ENCODE data around the gene RARB.

Gene RARB

GRCh38 chr3:25597535-25598101 lies 169.6 kb downstream of the RARB start (continued):
- TF ChIP-seq ZNF202 (tag by site-specific recombination; IDR thresholded peaks at IDR 0.05; ENCODE audit: borderline replicate concordance) = no peak

GRCh38 chr3:25603703-25604102 lies 175.6 kb downstream of the RARB start:
- POLR2A ChIA-PET = interaction anchor here (0.5 kb wide), 1 partner anchor 9 kb away, joined by 3 read pairs; no protein-coding TSS in a partner anchor
- CTCF ChIA-PET = interaction anchor here (1.6 kb wide), 1 partner anchor 10 kb away, joined by 4 read pairs; no protein-coding TSS in a partner anchor
- no peaks in the 10 kb centered on the region for H3K9me3 ChIP-seq (ENCODE audit: control insufficient read depth, insufficient read depth, low read depth, low read length)
- H3K27ac ChIP-seq (ENCODE audit: extremely low read depth, low read depth, low read length) = no peak overlapping the region
- peaks cover 4 to 74% of the 10 kb centered on the region in 2 experiments; a peak in 1 of 3 replicates for H3K36me3 ChIP-seq (ENCODE audit: control insufficient read depth in 2 of 2, insufficient read depth in 1 of 2, low read length in 2 of 2)
- TF ChIP-seq ZNF580 (tag by site-specific recombination; IDR thresholded peaks at IDR 0.05) = no peak
- no peak overlapping the region for H3K4me3 ChIP-seq (ENCODE audit: low read depth, low read length)
- no peaks in the 10 kb centered on the region for H3K4me1 ChIP-seq (ENCODE audit: control insufficient read depth, insufficient read depth, low read length)

GRCh38 chr3:25604107-25604805 lies 176.2 kb downstream of the RARB start:
- POLR2A ChIA-PET = interaction anchor here (0.5 kb wide), 1 partner anchor 9 kb away, joined by 3 read pairs; no protein-coding TSS in a partner anchor
- Histone ChIP-seq H3K4me3 (ENCODE audit: low read depth, low read length) (no peak overlapping the region), H3K27ac (ENCODE audit: extremely low read depth, low read depth, low read length) (no peak overlapping the region), H3K9me3 (ENCODE audit: control insufficient read depth, insufficient read depth, low read depth, low read length) (no peaks in the 10 kb centered on the region), H3K4me1 (ENCODE audit: control insufficient read depth, insufficient read depth, low read length) (no peaks in the 10 kb centered on the region), H3K36me3 (ENCODE audit: control insufficient read depth in 2 of 2, insufficient read depth in 1 of 2, low read length in 2 of 2) (peaks cover 4 to 76% of the 10 kb centered on the region in 2 experiments; a peak in 1 of 3 replicates)
- CTCF ChIA-PET = interaction anchor here (1.2 to 1.5 kb wide), 2 partner anchors 10 to 44 kb away, joined by 4 to 6 read pairs; no protein-coding TSS in a partner anchor
- no peak for TF ChIP-seq ZNF16 (tag by site-specific recombination; IDR thresholded peaks at IDR 0.05; ENCODE audit: low read depth)
- TF ChIP-seq ZNF274 (IDR thresholded peaks at IDR 0.05; ENCODE audit: low read length) = no peak
- no peak for TF ChIP-seq ZNF274 (tag by site-specific recombination; IDR thresholded peaks at IDR 0.05; ENCODE audit: borderline replicate concordance)
- no peak for TF ChIP-seq ZNF621 (tag by site-specific recombination; IDR thresholded peaks at IDR 0.05)
- no peak for TF ChIP-seq ZNF777 (tag by site-specific recombination; IDR thresholded peaks at IDR 0.05; ENCODE audit: borderline replicate concordance)
- TF ChIP-seq HOXD13 (CRISPR knock-in tag; IDR thresholded peaks at IDR 0.05; ENCODE audit: borderline replicate concordance) = no peak
- TF ChIP-seq ZNF148 (tag by site-specific recombination; IDR thresholded peaks at IDR 0.05; ENCODE audit: borderline replicate concordance) = no peak
- peak; percentile 28; the same call in 1 of the 2 replicates for TF ChIP-seq ZNF394 (tag by site-specific recombination; IDR thresholded peaks at IDR 0.05; ENCODE audit: borderline replicate concordance)

GRCh38 chr3:25610167-25610566 lies 182.1 kb downstream of the RARB start:
- H3K9me3 ChIP-seq (ENCODE audit: control insufficient read depth, insufficient read depth, low read depth, low read length) = no peaks in the 10 kb centered on the region
- TF ChIP-seq GLIS2 (tag by site-specific recombination; IDR thresholded peaks at IDR 0.05) (no peak), ZFP37 (tag by site-specific recombination; IDR thresholded peaks at IDR 0.05) (no peak), ZNF184 (tag by site-specific recombination; IDR thresholded peaks at IDR 0.05) (no peak), REPIN1 (tag by site-specific recombination; IDR thresholded peaks at IDR 0.05; ENCODE audit: low read depth) (no peak), ZNF248 (tag by site-specific recombination; IDR thresholded peaks at IDR 0.05) (no peak), KLF16 (tag by site-specific recombination; IDR thresholded peaks at IDR 0.05) (no peak), ZNF473 (tag by site-specific recombination; IDR thresholded peaks at IDR 0.05) (no peak), ZNF654 (tag by site-specific recombination; IDR thresholded peaks at IDR 0.05; ENCODE audit: low read depth) (no peak), ZNF169 (tag by site-specific recombination; IDR thresholded peaks at IDR 0.05) (no peak)
- H3K36me3 ChIP-seq (ENCODE audit: control insufficient read depth in 2 of 2, insufficient read depth in 1 of 2, low read length in 2 of 2) = peaks cover 26 to 74% of the 10 kb centered on the region in 2 experiments
- H3K27ac ChIP-seq (ENCODE audit: extremely low read depth, low read depth, low read length) = no peak overlapping the region
- ChIA-PET CTCF (no interaction called here), POLR2A (no interaction called here)
- no peak overlapping the region for H3K4me3 ChIP-seq (ENCODE audit: low read depth, low read length)
- no peaks in the 10 kb centered on the region for H3K4me1 ChIP-seq (ENCODE audit: control insufficient read depth, insufficient read depth, low read length)
